HepG2 (cell line): ENCODE results near the gene CD248. TPM values are rescaled to one million over a fixed set of nuclear protein-coding genes. Genes with fewer than 3 reads are reported as not detected.

Experiments
- AGO2 ChIP-seq: fragments of 200-400 bp; formaldehyde crosslinking; optimal IDR thresholded peaks from 2 replicates; pipeline ENCODE3; 2017; ENCODE audit warnings: mild to moderate bottlenecking, low read depth, low read length, moderate library complexity
- ASH2L ChIP-seq: fragments of 300-600, 200-600 bp; sonication (generic); IDR thresholded peaks from 2 replicates; pipeline ENCODE4 v1.7.0; 2017; ENCODE audit warnings: low read depth, mild to moderate bottlenecking, moderate library complexity, mixed read lengths, low read length; ENCODE audit not compliant: insufficient read length
- BATF2 ChIP-seq: sonication (generic); formaldehyde crosslinking; IDR thresholded peaks from 2 replicates; pipeline ENCODE4 v1.8.0; 2022; ENCODE audit warnings: mild to moderate bottlenecking, missing genetic modification reagents, moderate library complexity
- CBX2 ChIP-seq, 2 experiments: fragments of 200-600 bp in 1 of 2; sonication (generic); formaldehyde crosslinking in 1 of 2; IDR thresholded peaks; 2 replicates each; pipeline versions ENCODE4 v1.7.0 to v1.8.1; 2018 to 2022; ENCODE audit warnings: low read depth in 2 of 2, low read length in 1 of 2, mild to moderate bottlenecking in 1 of 2, missing genetic modification reagents in 1 of 2
- CBX5 ChIP-seq: sonication (generic); formaldehyde crosslinking; IDR thresholded peaks from 2 replicates; pipeline ENCODE4 v1.4.0; 2020; ENCODE audit warnings: missing genetic modification reagents, borderline replicate concordance
- GATAD2A ChIP-seq: IDR thresholded peaks from 2 replicates; pipeline ENCODE4 v1.6.1; 2016
- HES4 ChIP-seq: sonication (generic); formaldehyde crosslinking; IDR thresholded peaks from 2 replicates; pipeline ENCODE4 v1.9.0; 2021; ENCODE audit warnings: mild to moderate bottlenecking, missing genetic modification reagents, borderline replicate concordance
- ISX ChIP-seq: sonication (generic); formaldehyde crosslinking; conservative IDR thresholded peaks from 2 replicates; pipeline ENCODE4 v1.5.0; 2020; ENCODE audit warnings: missing genetic modification reagents
- MIXL1 ChIP-seq: IDR thresholded peaks from 2 replicates; pipeline ENCODE4 v1.6.1; 2016
- MTF2 ChIP-seq: sonication (generic); formaldehyde crosslinking; IDR thresholded peaks from 2 replicates; pipeline ENCODE4 v1.5.0; 2020; ENCODE audit warnings: missing genetic modification reagents, borderline replicate concordance
- POLR2G ChIP-seq: fragments of 200-400 bp; formaldehyde crosslinking; IDR thresholded peaks from 2 replicates; pipeline ENCODE4 v1.6.1; 2018; ENCODE audit warnings: mild to moderate bottlenecking, low read depth, low read length, moderate library complexity
- SCMH1 ChIP-seq: sonication (generic); formaldehyde crosslinking; IDR thresholded peaks from 2 replicates; pipeline ENCODE4 v1.9.0; 2021; ENCODE audit warnings: missing genetic modification reagents, mild to moderate bottlenecking, borderline replicate concordance
- SOX13 ChIP-seq, 3 experiments: fragments of 450-650 bp in 1 of 3; sonication (generic) in 1 of 3; formaldehyde crosslinking in 1 of 3; IDR thresholded peaks in 2 of 3; conservative IDR thresholded peaks in 1 of 3; 2 replicates each; pipeline versions ENCODE4 v1.5.0 to v1.6.1; 2016 to 2020; ENCODE audit warnings: antibody characterized with exemption in 1 of 3, mild to moderate bottlenecking in 1 of 3, missing compliant biosample characterization in 1 of 3, missing genetic modification reagents in 1 of 3, moderate library complexity in 1 of 3
- TEAD2 ChIP-seq: sonication (generic); formaldehyde crosslinking; IDR thresholded peaks from 2 replicates; pipeline ENCODE4 v1.9.0; 2021; ENCODE audit warnings: missing genetic modification reagents
- TFE3 ChIP-seq: IDR thresholded peaks from 2 replicates; pipeline ENCODE4 v1.6.1; 2016
- TOE1 ChIP-seq: sonication (generic); formaldehyde crosslinking; IDR thresholded peaks from 2 replicates; pipeline ENCODE4 v1.4.0; 2020; ENCODE audit warnings: mild to moderate bottlenecking, missing genetic modification reagents
- ZBTB21 ChIP-seq: sonication (generic); formaldehyde crosslinking; IDR thresholded peaks from 2 replicates; pipeline ENCODE4 v1.4.0; 2020; ENCODE audit warnings: missing genetic modification reagents
- ZNF160 ChIP-seq: sonication (generic); formaldehyde crosslinking; IDR thresholded peaks from 2 replicates; pipeline ENCODE4 v1.8.0; 2022; ENCODE audit warnings: mild to moderate bottlenecking, inconsistent platforms, missing genetic modification reagents
- ZNF510 ChIP-seq: sonication (generic); formaldehyde crosslinking; IDR thresholded peaks from 2 replicates; pipeline ENCODE4 v1.4.0; 2020; ENCODE audit warnings: low read depth, mild to moderate bottlenecking, missing genetic modification reagents
- ZNF550 ChIP-seq: sonication (generic); formaldehyde crosslinking; IDR thresholded peaks from 2 replicates; pipeline ENCODE4 v1.4.0; 2020; ENCODE audit warnings: mild to moderate bottlenecking, missing genetic modification reagents, borderline replicate concordance
- ZNF737 ChIP-seq: sonication (generic); formaldehyde crosslinking; IDR thresholded peaks from 2 replicates; pipeline ENCODE4 v1.5.0; 2020; ENCODE audit warnings: missing genetic modification reagents, mild to moderate bottlenecking, borderline replicate concordance
- ZNF747 ChIP-seq: sonication (generic); formaldehyde crosslinking; IDR thresholded peaks from 2 replicates; pipeline ENCODE4 v1.8.1; 2023; ENCODE audit warnings: missing genetic modification reagents, mild to moderate bottlenecking, borderline replicate concordance
- ZNF749 ChIP-seq: sonication (generic); formaldehyde crosslinking; IDR thresholded peaks from 2 replicates; pipeline ENCODE4 v1.8.0; 2022; ENCODE audit warnings: mild to moderate bottlenecking, missing genetic modification reagents, moderate library complexity, borderline replicate concordance
- ZNF780A ChIP-seq: sonication (generic); formaldehyde crosslinking; IDR thresholded peaks from 2 replicates; pipeline ENCODE4 v1.8.0; 2022; ENCODE audit warnings: mild to moderate bottlenecking, missing genetic modification reagents, moderate library complexity
- polyA plus RNA-seq, 8 experiments: library from polyadenylated mRNA; depleted of rRNA in 3 of 8; stranded (reverse) in 7 of 8; unstranded in 1 of 8; fragments of >200 nt; fragmentation: Illumina TruSeq in 4 of 8; extraction: Trizol in 4 of 8; gene quantifications; 2 replicates each; pipeline versions ENCODE4 v1.2.1 to v1.2.3, GENCODE V29; 2011 to 2016; ENCODE audit warnings: low read depth in 4 of 8, missing spikeins in 1 of 8, mixed read lengths in 1 of 8; ENCODE audit not compliant: insufficient read depth in 1 of 8
- total RNA-seq, 5 experiments: library from RNA; depleted of rRNA; stranded (reverse); fragments of >200 nt; fragmentation: Illumina TruSeq; extraction: Trizol; gene quantifications; 2 replicates each; pipeline ENCODE4 v1.2.3, GENCODE V29; 2016; ENCODE audit warnings: low read depth in 1 of 5
- TF ChIP-seq, protein P1 (sequence below): sonication (generic); formaldehyde crosslinking; IDR thresholded peaks from 2 replicates; pipeline ENCODE4 v1.5.0; 2020; ENCODE audit warnings: missing genetic modification reagents
- TF ChIP-seq, protein P2 (sequence below): IDR thresholded peaks from 2 replicates; pipeline ENCODE4 v1.6.1; 2016; ENCODE audit warnings: low read depth, borderline replicate concordance

The CD248 gene
- total and polyA plus RNA-seq, 2 of the 13 experiments (the other 11 are each of a cell fraction or from before 2014, with no cell fraction given), result 0.25 to 0.35 TPM

DNA sequence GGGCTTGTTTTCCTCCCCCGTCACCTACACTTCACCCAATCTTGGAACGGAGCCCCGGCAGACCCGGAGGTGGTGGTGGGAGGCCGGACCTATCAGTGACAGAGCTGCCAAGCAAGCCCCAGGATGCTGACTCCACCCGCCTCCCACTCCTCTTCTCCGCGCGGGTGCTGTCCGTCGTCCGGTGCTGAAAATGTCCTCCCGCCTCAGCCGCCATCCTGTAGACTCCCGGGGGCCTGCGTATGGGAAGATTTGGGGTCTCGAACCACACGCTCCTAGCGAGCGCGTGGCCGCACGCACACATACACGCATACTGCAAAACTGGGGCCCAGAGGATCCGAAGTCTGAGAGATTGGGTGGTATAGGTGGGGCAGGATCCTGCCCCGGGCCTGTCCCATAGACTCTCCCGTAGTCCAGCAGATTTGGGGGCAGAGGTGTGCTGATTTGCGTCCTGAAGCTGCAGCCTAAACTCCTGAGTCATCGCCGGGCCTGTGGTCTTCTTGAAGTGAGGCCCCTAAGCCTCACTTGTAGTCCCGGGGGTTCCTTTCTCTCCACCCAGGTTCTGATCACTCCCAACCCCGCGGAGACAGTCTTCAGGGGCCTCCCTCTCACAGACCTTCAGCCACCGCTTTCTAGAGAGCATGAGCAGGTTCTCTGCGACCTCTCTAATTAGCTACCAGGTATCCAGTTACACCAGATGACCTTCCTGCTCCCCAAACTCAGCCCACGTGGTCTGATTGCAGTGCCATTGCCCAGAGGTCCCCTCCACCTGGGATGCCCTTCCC lies 27.1 kb downstream of the CD248 start (continued):
- no peak for TF ChIP-seq ISX (CRISPR knock-in tag)
- peak; percentile 71; the same call in 1 of the 2 replicates for TF ChIP-seq ZNF780A (CRISPR knock-in tag)
- no peak for TF ChIP-seq TOE1 (CRISPR knock-in tag)
- TF ChIP-seq ZBTB21 (CRISPR knock-in tag), result no peak
- no peak for TF ChIP-seq ZNF550 (CRISPR knock-in tag)
- peak; percentile 80 for TF ChIP-seq TFE3 (CRISPR knock-in tag)
- no peak for TF ChIP-seq TEAD2 (CRISPR knock-in tag)
- 0 out of 2 replicates have a peak, but pooled peaks have one; percentile 57 for TF ChIP-seq ZNF737 (CRISPR knock-in tag)
- peak; percentile 72; the same call in 1 of the 2 replicates for TF ChIP-seq ZNF160 (CRISPR knock-in tag)
- no peak for TF ChIP-seq MTF2 (CRISPR knock-in tag)
- TF ChIP-seq ZNF749 (CRISPR knock-in tag), result peak; percentile 57; the same call in 1 of the 2 replicates
- TF ChIP-seq SOX13 (IDR thresholded peaks at IDR 0.05), result no peak
- peak in 1 of 2 experiments; percentile 31; a peak in 1 of 4 replicates for TF ChIP-seq SOX13 (CRISPR knock-in tag; conservative IDR thresholded peaks at IDR 0.05 in 1 of 2, IDR thresholded peaks at IDR 0.05 in 1 of 2)
- TF ChIP-seq AGO2, result peak; percentile 82
- no peak for TF ChIP-seq ASH2L
- TF ChIP-seq SCMH1, result no peak
- TF ChIP-seq, protein P1, sequence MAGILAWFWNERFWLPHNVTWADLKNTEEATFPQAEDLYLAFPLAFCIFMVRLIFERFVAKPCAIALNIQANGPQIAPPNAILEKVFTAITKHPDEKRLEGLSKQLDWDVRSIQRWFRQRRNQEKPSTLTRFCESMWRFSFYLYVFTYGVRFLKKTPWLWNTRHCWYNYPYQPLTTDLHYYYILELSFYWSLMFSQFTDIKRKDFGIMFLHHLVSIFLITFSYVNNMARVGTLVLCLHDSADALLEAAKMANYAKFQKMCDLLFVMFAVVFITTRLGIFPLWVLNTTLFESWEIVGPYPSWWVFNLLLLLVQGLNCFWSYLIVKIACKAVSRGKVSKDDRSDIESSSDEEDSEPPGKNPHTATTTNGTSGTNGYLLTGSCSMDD (CRISPR knock-in tag), result no peak
- no peak for TF ChIP-seq POLR2G
- TF ChIP-seq GATAD2A (CRISPR knock-in tag), result no peak; the same call in none of the 2 replicates
- TF ChIP-seq, protein P2, sequence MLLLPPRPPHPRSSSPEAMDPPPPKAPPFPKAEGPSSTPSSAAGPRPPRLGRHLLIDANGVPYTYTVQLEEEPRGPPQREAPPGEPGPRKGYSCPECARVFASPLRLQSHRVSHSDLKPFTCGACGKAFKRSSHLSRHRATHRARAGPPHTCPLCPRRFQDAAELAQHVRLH (CRISPR knock-in tag), result peak; percentile 57; the same call in 1 of the 2 replicates
- 0 out of 2 replicates have a peak, but pooled peaks have one; percentile 28 for TF ChIP-seq CBX5 (CRISPR knock-in tag)
- TF ChIP-seq HES4 (CRISPR knock-in tag), result peak; percentile 96
- peak; percentile 66; the same call in 1 of the 2 replicates for TF ChIP-seq BATF2 (CRISPR knock-in tag)
- TF ChIP-seq ZNF747, result peak; percentile 86; the same call in 1 of the 2 replicates
- TF ChIP-seq ZNF510 (CRISPR knock-in tag), result peak; percentile 68; the same call in 1 of the 2 replicates
- TF ChIP-seq CBX2 (IDR thresholded peaks at IDR 0.05; ENCODE audit: low read depth, low read length), result no peak
- TF ChIP-seq CBX2 (CRISPR knock-in tag; IDR thresholded peaks at IDR 0.05; ENCODE audit: low read depth), result peak; percentile 65; the same call in 1 of the 2 replicates
- peak; percentile 28; the same call in 1 of the 2 replicates for TF ChIP-seq MIXL1 (CRISPR knock-in tag)
